H9 (cell line): ENCODE data around the gene MRGPRD. TPM values are rescaled to one million over a fixed set of nuclear protein-coding genes. Genes with fewer than 3 reads are reported as not detected.
A peak's percentile ranks its signal among the peaks of the same experiment; 100 is the strongest.

Experiments used
- DNase-seq: peaks from one replicate; pipeline ENCODE4 v3.0.0-alpha.2; 2017
- H2AFZ ChIP-seq: one replicate; pipeline ENCODE4 v1.6.1; 2013; ENCODE audit warnings: mild to moderate bottlenecking, low read length, control low read depth, moderate library complexity
- H2AK5ac ChIP-seq: 2 replicates; pipeline ENCODE4 v1.6.1; 2013; ENCODE audit warnings: low read length, control low read depth, mixed read lengths; ENCODE audit not compliant: insufficient read length
- H2BK120ac ChIP-seq: one replicate; pipeline ENCODE4 v1.6.1; 2013; ENCODE audit warnings: low read depth, mild to moderate bottlenecking, low read length, control low read depth, inconsistent platforms; ENCODE audit not compliant: poor library complexity, severe bottlenecking
- H2BK12ac ChIP-seq: 2 replicates; pipeline ENCODE4 v1.6.1; 2013; ENCODE audit warnings: low read length, control low read depth, mixed read lengths, low read depth; ENCODE audit not compliant: insufficient read length
- H2BK15ac ChIP-seq: 2 replicates; pipeline ENCODE4 v1.6.1; 2013; ENCODE audit warnings: low read depth, low read length, control low read depth
- H2BK20ac ChIP-seq: one replicate; pipeline ENCODE4 v1.6.1; 2013; ENCODE audit warnings: low read depth, mild to moderate bottlenecking, low read length, control low read depth, inconsistent platforms; ENCODE audit not compliant: poor library complexity, severe bottlenecking
- H2BK5ac ChIP-seq: 2 replicates; pipeline ENCODE4 v1.6.1; 2013; ENCODE audit warnings: low read length, control low read depth, mixed read lengths; ENCODE audit not compliant: insufficient read length
- H3K14ac ChIP-seq: 2 replicates; pipeline ENCODE4 v1.6.1; 2013; ENCODE audit warnings: low read length, control low read depth; ENCODE audit not compliant: insufficient read depth
- H3K18ac ChIP-seq: 2 replicates; pipeline ENCODE4 v1.6.1; 2013; ENCODE audit warnings: low read depth, mild to moderate bottlenecking, mixed read lengths, low read length, control low read depth; ENCODE audit not compliant: insufficient read length
- H3K23ac ChIP-seq: 2 replicates; pipeline ENCODE4 v1.6.1; 2013; ENCODE audit warnings: low read length, control low read depth, mixed read lengths, low read depth; ENCODE audit not compliant: insufficient read length
- H3K23me2 ChIP-seq: 2 replicates; pipeline ENCODE4 v1.6.1; 2013; ENCODE audit warnings: low read depth, mild to moderate bottlenecking, mixed read lengths, low read length, control low read depth; ENCODE audit not compliant: insufficient read length, poor library complexity, severe bottlenecking
- H3K27ac ChIP-seq: 2 replicates; pipeline ENCODE4 v1.5.1; 2013; ENCODE audit warnings: low read length, control low read depth, mixed read lengths, low read depth; ENCODE audit not compliant: insufficient read length
- H3K27me3 ChIP-seq: 2 replicates; pipeline ENCODE4 v1.6.1; 2013; ENCODE audit warnings: low read length, control low read depth, inconsistent platforms; ENCODE audit not compliant: insufficient read depth
- H3K4ac ChIP-seq: 2 replicates; pipeline ENCODE4 v1.6.1; 2013; ENCODE audit warnings: low read depth, mild to moderate bottlenecking, control low read depth, inconsistent platforms, low read length, moderate library complexity
- H3K4me1 ChIP-seq: 2 replicates; pipeline ENCODE4 v1.6.1; 2013; ENCODE audit warnings: low read length, control low read depth, inconsistent platforms; ENCODE audit not compliant: insufficient read depth
- H3K4me2 ChIP-seq: 2 replicates; pipeline ENCODE4 v1.6.1; 2013; ENCODE audit warnings: low read length, control low read depth, mixed read lengths; ENCODE audit not compliant: insufficient read length, insufficient read depth
- H3K56ac ChIP-seq: 2 replicates; pipeline ENCODE4 v1.6.1; 2013; ENCODE audit warnings: low read depth, mild to moderate bottlenecking, mixed read lengths, low read length, control low read depth; ENCODE audit not compliant: insufficient read length
- H3K79me1 ChIP-seq: 2 replicates; pipeline ENCODE4 v1.6.1; 2013; ENCODE audit warnings: low read depth, mild to moderate bottlenecking, moderate library complexity, low read length, control low read depth, inconsistent platforms; ENCODE audit not compliant: insufficient read depth, poor library complexity, severe bottlenecking
- H3K79me2 ChIP-seq: 2 replicates; pipeline ENCODE4 v1.6.1; 2013; ENCODE audit warnings: low read length, control low read depth, inconsistent platforms; ENCODE audit not compliant: insufficient read depth
- H3K9ac ChIP-seq: 2 replicates; pipeline ENCODE4 v1.6.1; 2013; ENCODE audit warnings: low read length, control low read depth, mixed read lengths; ENCODE audit not compliant: insufficient read length; ENCODE audit errors: extremely low read depth
- H3K9me3 ChIP-seq: one replicate; pipeline ENCODE4 v1.6.1; 2013; ENCODE audit warnings: low read depth, low read length, inconsistent platforms; ENCODE audit not compliant: control insufficient read depth
- H3T11ph ChIP-seq: one replicate; pipeline ENCODE4 v1.6.1; 2013; ENCODE audit warnings: mild to moderate bottlenecking, low read length, control low read depth, inconsistent platforms
- H4K20me1 ChIP-seq: one replicate; pipeline ENCODE4 v1.6.1; 2013; ENCODE audit not compliant: control insufficient read depth, insufficient read length, insufficient read depth
- H4K5ac ChIP-seq: 2 replicates; pipeline ENCODE4 v1.6.1; 2013; ENCODE audit warnings: low read depth, mild to moderate bottlenecking, mixed read lengths, low read length, control low read depth; ENCODE audit not compliant: insufficient read length
- H4K8ac ChIP-seq: replicated peaks from 2 replicates; pipeline ENCODE4 v1.6.1; 2013; ENCODE audit warnings: low read length, control low read depth, mixed read lengths, low read depth; ENCODE audit not compliant: insufficient read length
- H4K91ac ChIP-seq: 2 replicates; pipeline ENCODE4 v1.6.1; 2013; ENCODE audit warnings: low read depth, mild to moderate bottlenecking, moderate library complexity, mixed read lengths, low read length, control low read depth; ENCODE audit not compliant: insufficient read length
- H3K27ac Mint-ChIP-seq, 3 experiments: 2 replicates in 2 of 3; 3 replicates in 1 of 3; pipeline ENCODE4 v1.8.0; 2020 to 2021; ENCODE audit warnings: mixed read lengths in 3 of 3, mild to moderate bottlenecking in 1 of 3, moderate library complexity in 1 of 3
- H3K27me3 Mint-ChIP-seq: 2 replicates; pipeline ENCODE4 v1.8.0; 2021; ENCODE audit warnings: low read depth, mild to moderate bottlenecking, moderate library complexity, mixed read lengths
- H3K36me3 Mint-ChIP-seq, 3 experiments: 2 replicates in 2 of 3; 3 replicates in 1 of 3; pipeline ENCODE4 v1.8.0; 2020 to 2021; ENCODE audit warnings: low read depth in 3 of 3, mixed read lengths in 3 of 3; ENCODE audit not compliant: insufficient read depth in 1 of 3
- H3K4me1 Mint-ChIP-seq, 2 experiments: 2 replicates each; pipeline ENCODE4 v1.8.0; 2020; ENCODE audit warnings: mixed read lengths in 2 of 2
- H3K4me3 Mint-ChIP-seq, 2 experiments: 2 replicates in 1 of 2; 3 replicates in 1 of 2; pipeline ENCODE4 v1.8.0; 2020 to 2021; ENCODE audit warnings: mild to moderate bottlenecking in 2 of 2, mixed read lengths in 2 of 2, moderate library complexity in 1 of 2
- H3K9me3 Mint-ChIP-seq, 2 experiments: 2 replicates in 1 of 2; 3 replicates in 1 of 2; pipeline ENCODE4 v1.8.0; 2020; ENCODE audit warnings: mild to moderate bottlenecking in 2 of 2, mixed read lengths in 2 of 2, moderate library complexity in 1 of 2
- WGBS: extraction: QIAGEN DNeasy Blood & Tissue Kit; methylation state at CpG from one replicate; pipeline ENCODE4 v1.1.7; 2013; ENCODE audit warnings: missing lambda C conversion rate, low lambda C conversion rate, mixed read lengths; ENCODE audit not compliant: insufficient read length; ENCODE audit errors: extremely low coverage; 5-methylcytosine and 5-hydroxymethylcytosine counted together
- total RNA-seq: library from RNA; stranded (reverse); gene quantifications from 2 replicates; pipeline ENCODE4 v1.2.1, GENCODE V29; 2021
- TF ChIP-seq, protein P1 (sequence below): fragments of 200-600 bp; sonication (generic); conservative IDR thresholded peaks from 3 replicates; pipeline ENCODE4 v1.8.0; 2021; ENCODE audit warnings: antibody characterized with exemption, mild to moderate bottlenecking

Gene MRGPRD
- total RNA-seq, 1 experiment from 2014 or later: not detected

DNA sequence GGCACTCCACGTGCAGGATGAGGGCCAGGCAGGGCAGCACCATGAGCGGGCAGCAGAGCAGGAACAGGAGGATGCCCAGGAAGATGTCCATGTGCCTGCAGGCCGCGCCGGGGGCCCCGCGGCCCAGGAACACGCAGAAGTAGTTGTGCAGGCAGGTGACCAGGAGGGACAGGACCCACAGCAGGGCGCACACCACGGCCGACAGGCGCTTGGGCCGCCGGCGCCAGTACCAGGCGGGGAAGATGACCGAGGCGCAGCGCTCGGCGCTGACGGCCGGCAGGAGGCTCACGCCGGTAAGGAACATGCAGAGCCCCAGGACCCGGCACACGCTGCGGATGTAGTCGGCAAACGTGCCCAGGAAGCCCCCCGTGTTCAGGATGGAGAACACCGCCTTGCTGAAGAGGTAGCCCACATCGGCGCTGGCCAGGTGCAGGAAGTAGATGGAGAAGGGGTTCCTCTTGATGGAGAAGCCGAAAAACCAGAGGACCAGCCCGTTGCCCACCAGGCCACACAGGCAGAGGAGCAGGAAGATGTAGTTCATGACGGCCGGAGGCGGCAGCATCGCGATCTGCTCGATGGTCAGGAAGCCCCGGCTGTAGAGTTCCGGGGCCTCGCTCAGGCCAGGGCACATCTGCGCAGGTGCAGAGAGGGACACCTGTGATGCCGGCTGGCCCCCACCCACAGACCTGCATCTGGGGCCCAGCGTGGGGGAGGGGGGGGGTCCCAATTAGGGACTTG lies 25.0 kb upstream of the MRGPRD start:
- peaks cover 15 to 16% of the 10 kb centered on the region in 2 experiments for H3K4me1 Mint-ChIP-seq
- H3K27ac Mint-ChIP-seq: peak overlapping the region in 2 of 3 experiments; percentile 50 to 56; a peak in 2 of 7 replicates

More for the DNA sequence above, 25.0 kb upstream of the MRGPRD start:
- H2BK12ac ChIP-seq: no peak overlapping the region
- H2AFZ ChIP-seq: no peak overlapping the region
- no peaks in the 10 kb centered on the region for H3K27me3 ChIP-seq
- TF ChIP-seq, protein P1, sequence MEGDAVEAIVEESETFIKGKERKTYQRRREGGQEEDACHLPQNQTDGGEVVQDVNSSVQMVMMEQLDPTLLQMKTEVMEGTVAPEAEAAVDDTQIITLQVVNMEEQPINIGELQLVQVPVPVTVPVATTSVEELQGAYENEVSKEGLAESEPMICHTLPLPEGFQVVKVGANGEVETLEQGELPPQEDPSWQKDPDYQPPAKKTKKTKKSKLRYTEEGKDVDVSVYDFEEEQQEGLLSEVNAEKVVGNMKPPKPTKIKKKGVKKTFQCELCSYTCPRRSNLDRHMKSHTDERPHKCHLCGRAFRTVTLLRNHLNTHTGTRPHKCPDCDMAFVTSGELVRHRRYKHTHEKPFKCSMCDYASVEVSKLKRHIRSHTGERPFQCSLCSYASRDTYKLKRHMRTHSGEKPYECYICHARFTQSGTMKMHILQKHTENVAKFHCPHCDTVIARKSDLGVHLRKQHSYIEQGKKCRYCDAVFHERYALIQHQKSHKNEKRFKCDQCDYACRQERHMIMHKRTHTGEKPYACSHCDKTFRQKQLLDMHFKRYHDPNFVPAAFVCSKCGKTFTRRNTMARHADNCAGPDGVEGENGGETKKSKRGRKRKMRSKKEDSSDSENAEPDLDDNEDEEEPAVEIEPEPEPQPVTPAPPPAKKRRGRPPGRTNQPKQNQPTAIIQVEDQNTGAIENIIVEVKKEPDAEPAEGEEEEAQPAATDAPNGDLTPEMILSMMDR: no peak
- H3K18ac ChIP-seq: no peak overlapping the region
- H2AK5ac ChIP-seq: no peak overlapping the region
- H3K14ac ChIP-seq: no peak overlapping the region
- H4K8ac ChIP-seq: no peak overlapping the region
- H4K20me1 ChIP-seq: no peaks in the 10 kb centered on the region
- no peak overlapping the region for H4K91ac ChIP-seq
- no peak overlapping the region for H4K5ac ChIP-seq
- H3K4ac ChIP-seq: no peak overlapping the region
- H3K9me3 ChIP-seq: no peaks in the 10 kb centered on the region
- no peak overlapping the region for H2BK20ac ChIP-seq
- no peak for DNase-seq
- no peak overlapping the region for H2BK5ac ChIP-seq
- H3K23me2 ChIP-seq: peaks cover 4% of the 10 kb centered on the region
- H3K4me3 Mint-ChIP-seq: no peak overlapping the region
- H3K27me3 Mint-ChIP-seq: no peaks in the 10 kb centered on the region; the same call in 1 of the 2 replicates
- H3K27ac ChIP-seq: no peak overlapping the region
- no peak overlapping the region for H2BK120ac ChIP-seq
- no peak overlapping the region for H3K56ac ChIP-seq
- no peak overlapping the region for H2BK15ac ChIP-seq
- no peaks in the 10 kb centered on the region for H3K4me1 ChIP-seq
- no peaks in the 10 kb centered on the region for H3K79me1 ChIP-seq
- H3T11ph ChIP-seq: no peak overlapping the region
- no peak overlapping the region for H3K9ac ChIP-seq
- H3K79me2 ChIP-seq: no peaks in the 10 kb centered on the region
- no peaks in the 10 kb centered on the region for H3K9me3 Mint-ChIP-seq
- peaks cover 0 to 5% (median 0%) of the 10 kb centered on the region in 3 experiments; a peak in 4 of 7 replicates for H3K36me3 Mint-ChIP-seq
- WGBS: no CpG with 5 or more reads among the region's 48 CpGs
- no peak overlapping the region for H3K23ac ChIP-seq
- no peak overlapping the region for H3K4me2 ChIP-seq
